K562 (cell line): ENCODE measurements around the gene DIP2A. TPM values are rescaled to one million over a fixed set of nuclear protein-coding genes. Genes with fewer than 3 reads are reported as not detected.

Experiments
- CHCHD3 ChIP-seq: fragments of 250-450 bp; sonication (Bioruptor Pico); IDR thresholded peaks from 2 replicates; pipeline ENCODE4 v2.1.2; 2022; ENCODE audit warnings: mild to moderate bottlenecking
- EP400 ChIP-seq: fragments of 450-650 bp; IDR thresholded peaks from 2 replicates; pipeline ENCODE4 v1.6.1; 2017; ENCODE audit warnings: antibody characterized with exemption, mild to moderate bottlenecking, moderate library complexity
- FOXA3 ChIP-seq, 2 experiments: fragments of 450-650 bp in 1 of 2; sonication (generic) in 1 of 2; formaldehyde crosslinking; IDR thresholded peaks in 1 of 2; conservative IDR thresholded peaks in 1 of 2; 2 replicates each; pipeline versions ENCODE4 v1.4.0 to v1.8.0; 2020 to 2022; ENCODE audit warnings: mild to moderate bottlenecking in 2 of 2, missing genetic modification reagents in 1 of 2
- HBP1 ChIP-seq: fragments of 450-650 bp; formaldehyde crosslinking; IDR thresholded peaks from 2 replicates; pipeline ENCODE4 v1.4.0; 2022; ENCODE audit warnings: missing genetic modification characterization
- HSF4 ChIP-seq: fragments of 250-450 bp; sonication (Bioruptor Pico); IDR thresholded peaks from 2 replicates; pipeline ENCODE4 v2.1.2; 2022; ENCODE audit warnings: mild to moderate bottlenecking, moderate library complexity, borderline replicate concordance
- JUND ChIP-seq, 2 experiments: IDR thresholded peaks; 2 replicates in 1 of 2; 3 replicates in 1 of 2; pipeline ENCODE4 v1.6.1; 2011; ENCODE audit warnings: borderline replicate concordance in 2 of 2, low read depth in 2 of 2, low read length in 2 of 2, improper control_type of control experiment in 1 of 2, missing biosample characterization in 1 of 2, missing genetic modification characterization in 1 of 2, missing genetic modification reagents in 1 of 2
- MAFF ChIP-seq: IDR thresholded peaks from 2 replicates; pipeline ENCODE4 v1.6.1; 2012; ENCODE audit warnings: low read length, improper control_type of control experiment
- MYNN ChIP-seq, 2 experiments: sonication (generic); formaldehyde crosslinking in 1 of 2; IDR thresholded peaks; 2 replicates each; pipeline versions ENCODE4 v1.5.0 to v1.6.1; 2016 to 2020; ENCODE audit warnings: antibody characterized with exemption in 1 of 2, missing genetic modification reagents in 1 of 2
- NCOA1 ChIP-seq: fragments of 450-650 bp; IDR thresholded peaks from 2 replicates; pipeline ENCODE4 v1.6.1; 2016; ENCODE audit warnings: low read depth
- RBM14 ChIP-seq: fragments of 200-400 bp; formaldehyde crosslinking; IDR thresholded peaks from 2 replicates; pipeline ENCODE4 v1.6.1; 2018; ENCODE audit warnings: low read depth, mild to moderate bottlenecking, low read length, moderate library complexity, borderline replicate concordance; ENCODE audit not compliant: insufficient read depth
- TAL1 ChIP-seq: fragments of 450-650 bp; IDR thresholded peaks from 2 replicates; pipeline ENCODE4 v1.6.1; 2016; ENCODE audit warnings: mild to moderate bottlenecking
- ZBTB26 ChIP-seq: fragments of 450-650 bp; formaldehyde crosslinking; IDR thresholded peaks from 2 replicates; pipeline ENCODE4 v1.4.0; 2022; ENCODE audit warnings: missing genetic modification characterization
- ZBTB40 ChIP-seq, 2 experiments: fragments of 450-650 bp in 1 of 2; sonication (generic) in 1 of 2; formaldehyde crosslinking in 1 of 2; IDR thresholded peaks; 2 replicates each; pipeline versions ENCODE4 v1.7.1 to v1.9.0; 2016 to 2022; ENCODE audit warnings: inconsistent platforms in 1 of 2, mild to moderate bottlenecking in 1 of 2, missing genetic modification reagents in 1 of 2
- ZEB2 ChIP-seq: fragments of 450-650 bp; IDR thresholded peaks from 2 replicates; pipeline ENCODE4 v1.6.1; 2016
- ZNF143 ChIP-seq: sonication (generic); formaldehyde crosslinking; IDR thresholded peaks from 2 replicates; pipeline ENCODE4 v1.9.0; 2022; ENCODE audit warnings: mild to moderate bottlenecking, missing genetic modification reagents
- ZNF436 ChIP-seq: fragments of 250-450, 450-650 bp; sonication (Bioruptor Pico); formaldehyde crosslinking; IDR thresholded peaks from 2 replicates; pipeline ENCODE4 v1.7.0; 2020; ENCODE audit warnings: mild to moderate bottlenecking
- polyA plus RNA-seq, 8 experiments: library from polyadenylated mRNA; depleted of rRNA in 4 of 8; stranded (reverse) in 5 of 8; unstranded in 3 of 8; fragments of >200 nt; fragmentation: Nextera tagmentation in 2 of 8; fragmentation: Illumina TruSeq in 1 of 8; extraction: Ambion mirVana in 2 of 8; extraction: Trizol in 1 of 8; gene quantifications; 2 replicates each; pipeline versions ENCODE4 v1.2.1 to v1.2.3, GENCODE V29; 2011 to 2014; ENCODE audit warnings: inconsistent platforms in 1 of 8, missing spikeins in 1 of 8
- total RNA-seq, 7 experiments: library from RNA; depleted of rRNA in 6 of 7; stranded (reverse); fragments of >200 nt in 6 of 7; fragmentation: Illumina TruSeq in 2 of 7; extraction: Trizol in 2 of 7; gene quantifications; 2 replicates each; pipeline versions ENCODE4 v1.2.1 to v1.2.3, GENCODE V29; 2011 to 2021; ENCODE audit warnings: low replicate concordance in 1 of 7

Gene DIP2A
- total and polyA plus RNA-seq, 9 of the 15 experiments (the other 6 are each of a cell fraction or from before 2014, with no cell fraction given) = 4.3 to 34.5 (median 20.3) TPM

GRCh38 chr21:46500224-46500861 lies 41.7 kb downstream of the DIP2A start (continued):
- TF ChIP-seq ZBTB40 (IDR thresholded peaks at IDR 0.05) (no peak), ZBTB40 (CRISPR knock-in tag; IDR thresholded peaks at IDR 0.05) (no peak), HBP1 (CRISPR knock-in tag) (no peak), CHCHD3 (CRISPR knock-in tag) (no peak), ZBTB26 (CRISPR knock-in tag) (no peak), MYNN (IDR thresholded peaks at IDR 0.05) (no peak), MYNN (CRISPR knock-in tag; IDR thresholded peaks at IDR 0.05) (no peak), NCOA1 (no peak), MAFF (peak; percentile 97), TAL1 (no peak), EP400 (no peak; the same call in 1 of the 2 replicates), ZEB2 (no peak), JUND (IDR thresholded peaks at IDR 0.05; ENCODE audit: borderline replicate concordance, low read depth, low read length) (0 out of 2 replicates have a peak, but pooled peaks have one; percentile 46), JUND (tag; IDR thresholded peaks at IDR 0.05; ENCODE audit: borderline replicate concordance, low read depth, low read length) (peak; percentile 68; the same call in 1 of the 3 replicates), FOXA3 (CRISPR knock-in tag; conservative IDR thresholded peaks at IDR 0.05 in 1 of 2, IDR thresholded peaks at IDR 0.05 in 1 of 2) (no peak), ZNF143 (CRISPR knock-in tag) (no peak), HSF4 (CRISPR knock-in tag) (no peak), RBM14 (no peak), ZNF436 (CRISPR knock-in tag) (no peak)
